ENCODE measurements around the gene EPHA5.

DNA sequence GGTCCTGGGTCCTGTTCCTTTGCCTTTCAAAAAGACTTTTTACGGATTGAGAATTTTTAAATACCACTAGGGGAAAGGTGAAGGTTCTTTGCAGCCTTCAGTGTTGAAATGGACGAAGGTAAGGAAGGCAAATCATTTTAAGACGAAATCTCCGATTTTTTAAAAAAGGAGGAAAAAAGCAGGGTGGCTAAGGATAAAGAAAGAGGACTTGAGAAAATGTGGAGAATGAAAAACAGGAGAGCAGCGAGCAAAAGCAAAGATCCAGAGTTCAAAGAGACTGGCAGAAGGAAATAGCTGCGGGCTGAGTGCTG lies 314 bp downstream of the EPHA5 start:
- no peak for TF ChIP-seq POLR2AphosphoS5 (IDR thresholded peaks at IDR 0.05)
- TF ChIP-seq POLR2A (IDR thresholded peaks at IDR 0.05) = no peak
- TF ChIP-seq, protein P1, sequence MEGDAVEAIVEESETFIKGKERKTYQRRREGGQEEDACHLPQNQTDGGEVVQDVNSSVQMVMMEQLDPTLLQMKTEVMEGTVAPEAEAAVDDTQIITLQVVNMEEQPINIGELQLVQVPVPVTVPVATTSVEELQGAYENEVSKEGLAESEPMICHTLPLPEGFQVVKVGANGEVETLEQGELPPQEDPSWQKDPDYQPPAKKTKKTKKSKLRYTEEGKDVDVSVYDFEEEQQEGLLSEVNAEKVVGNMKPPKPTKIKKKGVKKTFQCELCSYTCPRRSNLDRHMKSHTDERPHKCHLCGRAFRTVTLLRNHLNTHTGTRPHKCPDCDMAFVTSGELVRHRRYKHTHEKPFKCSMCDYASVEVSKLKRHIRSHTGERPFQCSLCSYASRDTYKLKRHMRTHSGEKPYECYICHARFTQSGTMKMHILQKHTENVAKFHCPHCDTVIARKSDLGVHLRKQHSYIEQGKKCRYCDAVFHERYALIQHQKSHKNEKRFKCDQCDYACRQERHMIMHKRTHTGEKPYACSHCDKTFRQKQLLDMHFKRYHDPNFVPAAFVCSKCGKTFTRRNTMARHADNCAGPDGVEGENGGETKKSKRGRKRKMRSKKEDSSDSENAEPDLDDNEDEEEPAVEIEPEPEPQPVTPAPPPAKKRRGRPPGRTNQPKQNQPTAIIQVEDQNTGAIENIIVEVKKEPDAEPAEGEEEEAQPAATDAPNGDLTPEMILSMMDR (IDR thresholded peaks at IDR 0.05) = no peak
